ENCODE data around the gene RASD1. TPM values are rescaled to one million over a fixed set of nuclear protein-coding genes. Genes with fewer than 3 reads are reported as not detected.

The RASD1 gene
- polyA plus RNA-seq, 1 of the 3 experiments (the other 2 are of a cell fraction), result 0.43 TPM

- Histone ChIP-seq H3K27ac (ENCODE audit: low read depth in 2 of 2, low read length in 1 of 2) (no peak overlapping the region), H3K9ac (no peak overlapping the region), H3K27me3 (ENCODE audit: insufficient read depth) (peaks cover 4% of the 10 kb centered on the region), H3K36me3 (replicated peaks in 1 of 2; ENCODE audit: control insufficient read depth in 1 of 2, insufficient read depth in 2 of 2, low read length in 1 of 2) (no peaks in the 10 kb centered on the region), H2AFZ (ENCODE audit: low read depth) (no peak overlapping the region), H4K20me1 (ENCODE audit: insufficient read depth) (no peaks in the 10 kb centered on the region), H3K9me2 (no peaks in the 10 kb centered on the region), H3K4me1 (ENCODE audit: control insufficient read depth in 1 of 2, insufficient read depth in 2 of 2, low read depth in 1 of 2, low read length in 1 of 2) (no peaks in the 10 kb centered on the region), H3K9me3 (no peaks in the 10 kb centered on the region), H3K4me3 (ENCODE audit: low read depth in 2 of 2, low read length in 1 of 2) (no peak overlapping the region), H3F3A (replicated peaks; ENCODE audit: insufficient read depth) (no peaks in the 10 kb centered on the region), H3K79me2 (ENCODE audit: insufficient read depth) (no peaks in the 10 kb centered on the region), H3K4me2 (no peak overlapping the region)
- ChIA-PET CTCF (no interaction called here), POLR2A (no interaction called here)
- no peak for DNase-seq
- WGBS (ENCODE audit: low lambda C conversion rate), result 80% methylated on average over 4 of the region's 4 CpGs
- no peak for TF ChIP-seq EP300 (IDR thresholded peaks at IDR 0.05; ENCODE audit: borderline replicate concordance in 1 of 2, low read depth in 1 of 2, low read length in 1 of 2)
- TF ChIP-seq, protein P1, sequence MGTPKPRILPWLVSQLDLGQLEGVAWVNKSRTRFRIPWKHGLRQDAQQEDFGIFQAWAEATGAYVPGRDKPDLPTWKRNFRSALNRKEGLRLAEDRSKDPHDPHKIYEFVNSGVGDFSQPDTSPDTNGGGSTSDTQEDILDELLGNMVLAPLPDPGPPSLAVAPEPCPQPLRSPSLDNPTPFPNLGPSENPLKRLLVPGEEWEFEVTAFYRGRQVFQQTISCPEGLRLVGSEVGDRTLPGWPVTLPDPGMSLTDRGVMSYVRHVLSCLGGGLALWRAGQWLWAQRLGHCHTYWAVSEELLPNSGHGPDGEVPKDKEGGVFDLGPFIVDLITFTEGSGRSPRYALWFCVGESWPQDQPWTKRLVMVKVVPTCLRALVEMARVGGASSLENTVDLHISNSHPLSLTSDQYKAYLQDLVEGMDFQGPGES (IDR thresholded peaks at IDR 0.05; ENCODE audit: low read depth, low read length), result no peak
- no peak for TF ChIP-seq FOXJ3 (CRISPR knock-in tag; IDR thresholded peaks at IDR 0.05)
- TF ChIP-seq MAX (IDR thresholded peaks at IDR 0.05; ENCODE audit: low read depth), result no peak
- no peak for TF ChIP-seq JUND (IDR thresholded peaks at IDR 0.05)
- no peak for TF ChIP-seq RAD21 (IDR thresholded peaks at IDR 0.05; ENCODE audit: low read length)
- TF ChIP-seq USF1 (IDR thresholded peaks at IDR 0.05; ENCODE audit: borderline replicate concordance, low read depth), result no peak
- TF ChIP-seq NRF1 (IDR thresholded peaks at IDR 0.05; ENCODE audit: low read depth, low read length), result no peak
These were observed 36.2 kb downstream of the RASD1 start for GRCh38 chr17:17460038-17460437.

DNA sequence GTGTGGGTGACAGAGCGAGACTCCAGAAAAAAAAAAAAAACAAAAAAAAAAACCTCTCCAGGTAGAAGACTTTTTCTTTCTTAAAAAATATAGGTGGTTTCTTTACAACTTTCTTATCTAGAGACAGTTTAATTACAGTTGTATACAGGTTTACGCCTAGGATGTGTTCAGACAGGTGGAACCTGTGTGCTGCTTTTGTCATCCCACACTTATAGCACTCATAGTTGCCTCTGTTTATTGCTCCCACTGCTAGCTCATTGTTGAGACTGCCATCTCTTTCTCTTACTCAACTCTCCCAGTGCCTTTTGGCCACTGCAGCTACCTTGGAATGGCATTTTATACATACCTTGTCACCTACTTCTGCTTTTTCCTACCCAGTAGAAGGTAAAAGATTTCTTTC, 38.5 kb downstream of the RASD1 start:
- Histone ChIP-seq H3F3A (replicated peaks; ENCODE audit: insufficient read depth) (no peaks in the 10 kb centered on the region), H3K9me2 (no peaks in the 10 kb centered on the region), H4K20me1 (ENCODE audit: insufficient read depth) (no peaks in the 10 kb centered on the region), H3K9me3 (no peaks in the 10 kb centered on the region), H2AFZ (ENCODE audit: low read depth) (no peak overlapping the region), H3K4me2 (no peak overlapping the region), H3K27me3 (ENCODE audit: insufficient read depth) (no peaks in the 10 kb centered on the region), H3K9ac (no peak overlapping the region), H3K4me1 (ENCODE audit: control insufficient read depth in 1 of 2, insufficient read depth in 2 of 2, low read depth in 1 of 2, low read length in 1 of 2) (no peaks in the 10 kb centered on the region), H3K4me3 (ENCODE audit: low read depth in 2 of 2, low read length in 1 of 2) (no peak overlapping the region), H3K79me2 (ENCODE audit: insufficient read depth) (no peaks in the 10 kb centered on the region), H3K36me3 (replicated peaks in 1 of 2; ENCODE audit: control insufficient read depth in 1 of 2, insufficient read depth in 2 of 2, low read length in 1 of 2) (no peaks in the 10 kb centered on the region), H3K27ac (ENCODE audit: low read depth in 2 of 2, low read length in 1 of 2) (no peak overlapping the region)
- CTCF ChIA-PET, result no interaction called here
- WGBS (ENCODE audit: low lambda C conversion rate), result 72% methylated on average over 2 of the region's 2 CpGs
- POLR2A ChIA-PET, result no interaction called here
- no peak for DNase-seq
- no peak for TF ChIP-seq MAX (IDR thresholded peaks at IDR 0.05; ENCODE audit: low read depth)
- TF ChIP-seq, protein P2, sequence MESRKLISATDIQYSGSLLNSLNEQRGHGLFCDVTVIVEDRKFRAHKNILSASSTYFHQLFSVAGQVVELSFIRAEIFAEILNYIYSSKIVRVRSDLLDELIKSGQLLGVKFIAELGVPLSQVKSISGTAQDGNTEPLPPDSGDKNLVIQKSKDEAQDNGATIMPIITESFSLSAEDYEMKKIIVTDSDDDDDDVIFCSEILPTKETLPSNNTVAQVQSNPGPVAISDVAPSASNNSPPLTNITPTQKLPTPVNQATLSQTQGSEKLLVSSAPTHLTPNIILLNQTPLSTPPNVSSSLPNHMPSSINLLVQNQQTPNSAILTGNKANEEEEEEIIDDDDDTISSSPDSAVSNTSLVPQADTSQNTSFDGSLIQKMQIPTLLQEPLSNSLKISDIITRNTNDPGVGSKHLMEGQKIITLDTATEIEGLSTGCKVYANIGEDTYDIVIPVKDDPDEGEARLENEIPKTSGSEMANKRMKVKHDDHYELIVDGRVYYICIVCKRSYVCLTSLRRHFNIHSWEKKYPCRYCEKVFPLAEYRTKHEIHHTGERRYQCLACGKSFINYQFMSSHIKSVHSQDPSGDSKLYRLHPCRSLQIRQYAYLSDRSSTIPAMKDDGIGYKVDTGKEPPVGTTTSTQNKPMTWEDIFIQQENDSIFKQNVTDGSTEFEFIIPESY (IDR thresholded peaks at IDR 0.05; ENCODE audit: borderline replicate concordance, low read depth), result no peak
- TF ChIP-seq REST (IDR thresholded peaks at IDR 0.05; ENCODE audit: low read depth, low read length), result no peak
- no peak for TF ChIP-seq TCF12 (IDR thresholded peaks at IDR 0.05)
- TF ChIP-seq, protein P1 (IDR thresholded peaks at IDR 0.05; ENCODE audit: low read depth, low read length), result no peak
- TF ChIP-seq FOXM1 (IDR thresholded peaks at IDR 0.05; ENCODE audit: low read depth), result no peak
- TF ChIP-seq RAD21 (IDR thresholded peaks at IDR 0.05; ENCODE audit: low read length), result no peak
- TF ChIP-seq, protein P3, sequence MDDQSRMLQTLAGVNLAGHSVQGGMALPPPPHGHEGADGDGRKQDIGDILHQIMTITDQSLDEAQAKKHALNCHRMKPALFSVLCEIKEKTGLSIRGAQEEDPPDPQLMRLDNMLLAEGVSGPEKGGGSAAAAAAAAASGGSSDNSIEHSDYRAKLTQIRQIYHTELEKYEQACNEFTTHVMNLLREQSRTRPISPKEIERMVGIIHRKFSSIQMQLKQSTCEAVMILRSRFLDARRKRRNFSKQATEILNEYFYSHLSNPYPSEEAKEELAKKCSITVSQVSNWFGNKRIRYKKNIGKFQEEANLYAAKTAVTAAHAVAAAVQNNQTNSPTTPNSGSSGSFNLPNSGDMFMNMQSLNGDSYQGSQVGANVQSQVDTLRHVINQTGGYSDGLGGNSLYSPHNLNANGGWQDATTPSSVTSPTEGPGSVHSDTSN (IDR thresholded peaks at IDR 0.05), result no peak
- TF ChIP-seq RXRA (IDR thresholded peaks at IDR 0.05; ENCODE audit: borderline replicate concordance, low read depth), result no peak
- TF ChIP-seq GABPA (IDR thresholded peaks at IDR 0.05; ENCODE audit: low read depth), result no peak
- TF ChIP-seq RCOR1 (IDR thresholded peaks at IDR 0.05; ENCODE audit: low read length), result no peak
- no peak for TF ChIP-seq EZH2phosphoT487 (IDR thresholded peaks at IDR 0.05; ENCODE audit: borderline replicate concordance, low read depth)

All from SK-N-SH (cell line).